HG03064 (cell line): Measurements from ENCODE around the gene PI16.

ENCODE experiments used
- ATAC-seq: cut with Tn5 transposase; IDR thresholded peaks from one replicate; pipeline ENCODE4 v1.9.1; 2021; ENCODE audit warnings: low read depth; ENCODE audit not compliant: unreplicated experiment

PI16 gene, protein sequence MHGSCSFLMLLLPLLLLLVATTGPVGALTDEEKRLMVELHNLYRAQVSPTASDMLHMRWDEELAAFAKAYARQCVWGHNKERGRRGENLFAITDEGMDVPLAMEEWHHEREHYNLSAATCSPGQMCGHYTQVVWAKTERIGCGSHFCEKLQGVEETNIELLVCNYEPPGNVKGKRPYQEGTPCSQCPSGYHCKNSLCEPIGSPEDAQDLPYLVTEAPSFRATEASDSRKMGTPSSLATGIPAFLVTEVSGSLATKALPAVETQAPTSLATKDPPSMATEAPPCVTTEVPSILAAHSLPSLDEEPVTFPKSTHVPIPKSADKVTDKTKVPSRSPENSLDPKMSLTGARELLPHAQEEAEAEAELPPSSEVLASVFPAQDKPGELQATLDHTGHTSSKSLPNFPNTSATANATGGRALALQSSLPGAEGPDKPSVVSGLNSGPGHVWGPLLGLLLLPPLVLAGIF

DNA sequence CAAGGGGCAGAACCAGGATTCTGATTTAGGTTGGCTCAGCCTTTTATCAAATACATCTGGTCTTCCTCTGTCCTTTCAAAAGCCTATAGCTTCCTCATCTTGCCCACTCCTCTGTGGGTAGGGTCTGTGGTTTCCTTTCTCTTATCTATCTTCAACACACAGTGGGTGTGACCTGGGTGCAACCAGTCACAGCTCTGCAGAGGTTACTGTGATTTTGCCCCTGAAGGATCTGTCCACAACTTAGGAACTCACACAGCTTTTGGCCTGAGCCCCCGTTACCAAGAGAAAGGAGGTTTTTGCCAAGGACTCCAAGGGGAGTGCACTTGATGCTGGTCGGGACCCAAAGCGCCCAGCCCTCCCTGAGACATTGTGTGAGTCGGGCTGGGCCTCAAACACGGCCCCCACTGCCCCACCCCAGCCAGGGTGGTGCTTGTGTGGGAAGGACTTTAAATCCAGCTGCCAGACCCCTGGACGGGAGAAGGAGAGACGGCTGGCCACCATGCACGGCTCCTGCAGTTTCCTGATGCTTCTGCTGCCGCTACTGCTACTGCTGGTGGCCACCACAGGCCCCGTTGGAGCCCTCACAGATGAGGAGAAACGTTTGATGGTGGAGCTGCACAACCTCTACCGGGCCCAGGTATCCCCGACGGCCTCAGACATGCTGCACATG lies at the start of gene PI16:
Gene PI16, plus strand, starts transcription at position 477 of the 670 bp plus-strand sequence. Its CDS starts 23 bp downstream, at position 500.
- no peak for ATAC-seq

DNA sequence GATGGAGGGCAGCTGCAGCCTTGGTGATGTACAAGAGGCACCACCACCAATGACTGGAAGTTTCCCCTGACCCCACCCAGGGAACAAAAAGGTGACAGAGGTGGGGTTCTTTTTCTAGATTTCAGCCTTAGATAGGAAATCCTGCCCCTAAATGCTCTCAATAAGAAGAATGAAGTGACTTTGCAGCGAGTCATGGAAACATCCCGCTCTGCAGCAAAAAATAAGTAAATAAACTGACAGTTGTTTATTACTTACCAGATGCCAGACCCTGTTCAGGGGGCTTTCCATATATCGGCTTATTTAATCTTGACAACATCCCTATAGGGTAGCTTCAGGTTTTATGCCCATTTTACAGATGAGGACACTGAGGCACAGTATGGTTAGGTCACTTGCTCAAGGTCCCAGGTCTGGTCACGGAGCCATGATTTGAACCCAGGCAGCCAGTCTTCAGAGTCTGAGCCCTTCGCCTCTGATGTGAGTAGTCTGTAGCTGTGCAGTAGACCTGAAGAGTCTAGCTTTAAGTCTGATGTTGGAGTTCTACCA lies 49.6 kb upstream of the PI16 start:
- ATAC-seq = no peak

DNA sequence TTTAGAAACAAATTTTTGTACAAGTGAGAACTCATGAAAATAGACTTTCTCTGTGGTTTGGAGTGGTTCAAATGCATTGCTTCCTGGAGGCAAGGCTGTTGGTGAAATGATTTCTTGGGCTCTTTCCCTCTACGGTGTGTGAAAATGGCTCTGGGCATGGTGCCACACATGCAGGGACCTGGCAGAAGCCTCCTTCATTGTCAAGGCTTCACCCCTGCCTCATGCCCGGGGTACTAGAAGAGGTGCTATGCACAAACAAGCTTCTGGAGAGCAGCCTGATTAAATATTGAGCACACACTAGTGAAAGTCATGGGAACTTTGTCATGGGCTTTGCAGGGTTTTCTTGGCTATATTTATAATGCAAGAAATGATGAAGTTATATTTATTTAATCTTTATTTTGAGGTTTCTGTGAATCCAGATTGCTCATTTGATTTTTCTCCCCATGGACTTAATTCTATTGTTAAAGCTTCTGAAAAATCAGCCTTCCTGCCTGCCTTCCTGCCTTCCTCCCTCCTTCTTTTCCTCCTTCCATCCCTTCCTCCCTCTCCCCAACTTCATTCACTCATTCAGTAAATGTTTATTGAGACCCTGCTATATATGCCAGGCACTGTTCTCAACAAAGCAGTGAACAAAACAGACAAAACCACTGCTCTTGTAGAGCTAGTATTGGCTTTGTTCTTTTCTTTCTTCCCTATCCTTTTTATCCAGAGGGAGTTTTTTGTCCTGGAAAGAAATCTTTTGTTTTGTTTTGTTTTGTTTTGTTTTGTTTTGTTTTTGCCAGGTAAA lies 47.8 kb upstream of the PI16 start:
- no peak for ATAC-seq

DNA sequence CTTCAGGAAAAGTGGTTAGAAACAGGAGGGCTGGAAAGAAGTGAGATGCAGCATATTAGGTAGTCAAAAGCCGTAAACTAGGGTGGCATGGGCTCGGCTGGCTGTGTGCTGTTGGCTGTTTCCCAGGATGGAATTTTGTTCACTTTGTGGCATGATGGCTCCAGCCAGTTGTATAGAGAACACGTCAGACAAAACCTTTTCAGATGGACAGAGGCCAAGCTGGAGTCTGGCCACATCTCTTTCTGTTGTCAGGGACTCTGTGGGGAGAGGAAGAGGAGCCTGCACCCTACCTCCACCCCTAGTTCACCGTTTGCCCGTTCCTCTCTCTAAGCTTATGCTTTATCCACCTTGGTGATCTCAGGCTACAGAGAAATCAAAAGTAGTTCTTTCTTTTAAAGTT lies 46.8 kb upstream of the PI16 start:
- no peak for ATAC-seq

DNA sequence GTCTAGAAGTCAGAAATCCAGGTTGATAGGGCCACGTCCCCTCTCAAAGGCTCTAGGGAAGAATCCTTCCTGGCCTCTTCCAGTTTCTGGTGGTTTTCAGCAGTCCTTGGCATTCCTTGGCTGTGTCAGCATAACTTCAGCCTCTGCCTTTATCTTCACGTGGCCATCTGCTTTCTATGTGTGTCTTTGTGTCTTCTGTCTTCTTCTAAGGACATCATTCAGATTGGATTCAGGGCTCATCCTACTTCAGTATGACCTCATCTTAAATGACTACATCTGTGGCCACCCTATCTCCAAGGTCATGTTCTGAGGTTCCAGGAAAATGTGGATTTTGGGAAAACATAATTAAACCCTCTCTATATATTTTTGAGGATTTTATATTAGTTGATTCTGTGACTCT lies 45.8 kb upstream of the PI16 start:
- ATAC-seq = no peak

DNA sequence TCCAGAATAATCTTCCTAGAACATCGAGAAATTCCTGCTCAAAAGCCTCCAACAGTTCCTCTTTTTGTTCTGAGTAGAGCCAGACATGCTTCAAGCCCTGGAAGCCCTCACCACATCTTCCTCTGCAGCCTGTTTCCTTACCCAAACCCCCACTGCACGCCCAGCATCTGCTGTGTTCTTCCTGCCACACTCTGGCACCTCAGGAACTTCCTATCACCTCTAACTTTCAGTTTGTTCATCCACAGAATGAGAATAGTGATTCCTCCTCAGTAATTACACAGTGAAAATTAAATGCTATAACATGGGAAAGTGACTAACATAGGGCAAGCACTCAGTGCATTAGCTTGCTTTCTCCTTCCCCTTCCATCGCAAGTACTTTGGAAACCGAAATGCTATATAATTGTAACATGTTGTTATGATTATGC lies 42.5 kb upstream of the PI16 start:
- no peak for ATAC-seq

DNA sequence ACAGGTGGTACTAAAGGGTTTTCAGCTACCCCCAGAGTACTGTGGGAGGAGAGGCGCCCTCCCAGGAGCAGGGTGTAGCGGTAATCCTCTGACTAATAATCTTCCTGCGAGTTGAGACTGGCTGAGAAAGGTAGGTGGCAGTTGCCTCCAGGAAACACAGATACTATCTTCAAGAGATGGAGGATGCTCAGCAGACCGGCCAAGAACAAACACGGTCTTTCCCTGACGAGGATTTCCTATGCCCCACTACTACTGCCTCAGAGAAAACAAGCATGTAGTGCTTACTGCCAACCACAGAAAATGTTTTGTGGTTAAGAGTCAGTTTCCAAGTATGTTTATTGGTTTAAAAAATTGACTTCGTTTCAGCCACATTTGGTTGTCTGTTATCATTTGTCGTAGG lies 42.0 kb upstream of the PI16 start:
- ATAC-seq = peak; percentile 72

DNA sequence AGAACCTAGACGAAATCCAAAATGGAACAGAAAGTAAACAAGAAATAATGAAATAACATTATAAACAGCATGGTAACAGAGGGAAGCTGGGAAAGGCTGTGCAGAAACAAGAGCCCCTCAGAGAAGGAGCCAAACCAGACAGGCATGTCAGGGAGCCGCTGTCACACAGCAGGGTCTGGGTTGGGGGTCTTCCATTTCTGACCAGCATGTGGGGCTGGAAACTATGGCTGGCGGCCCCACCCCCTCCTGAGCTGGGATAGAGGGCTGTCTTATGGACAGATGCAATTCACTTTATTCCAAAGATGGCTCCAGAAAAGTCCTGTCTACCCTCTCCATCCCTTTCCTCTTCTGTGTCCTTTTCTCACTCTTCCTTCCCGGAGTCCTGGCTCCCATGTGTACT lies 41.5 kb upstream of the PI16 start:
- no peak for ATAC-seq

DNA sequence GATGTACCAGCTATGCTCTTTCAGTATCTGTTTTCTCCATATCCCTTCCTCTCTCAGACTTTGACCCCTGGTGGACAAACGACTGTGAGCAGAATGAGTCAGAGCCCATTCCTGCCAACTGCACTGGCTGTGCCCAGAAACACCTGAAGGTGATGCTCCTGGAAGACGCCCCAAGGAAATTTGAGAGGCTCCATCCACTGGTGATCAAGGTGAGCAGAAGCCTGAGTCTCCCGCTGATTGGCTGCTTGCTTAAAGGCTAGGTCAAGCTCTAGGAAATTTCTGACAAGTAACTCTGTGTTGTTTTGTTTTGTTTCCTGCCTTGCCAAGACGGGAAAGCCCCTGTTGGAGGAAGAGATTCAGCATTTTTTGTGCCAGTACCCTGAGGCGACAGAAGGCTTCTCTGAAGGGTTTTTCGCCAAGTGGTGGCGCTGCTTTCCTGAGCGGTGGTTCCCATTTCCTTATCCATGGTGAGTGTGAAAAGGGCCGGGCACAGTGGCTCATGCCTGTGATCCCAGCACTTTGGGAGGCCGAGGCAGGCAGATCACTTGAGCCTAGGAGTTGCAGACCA lies 40.2 kb upstream of the PI16 start:
- no peak for ATAC-seq

DNA sequence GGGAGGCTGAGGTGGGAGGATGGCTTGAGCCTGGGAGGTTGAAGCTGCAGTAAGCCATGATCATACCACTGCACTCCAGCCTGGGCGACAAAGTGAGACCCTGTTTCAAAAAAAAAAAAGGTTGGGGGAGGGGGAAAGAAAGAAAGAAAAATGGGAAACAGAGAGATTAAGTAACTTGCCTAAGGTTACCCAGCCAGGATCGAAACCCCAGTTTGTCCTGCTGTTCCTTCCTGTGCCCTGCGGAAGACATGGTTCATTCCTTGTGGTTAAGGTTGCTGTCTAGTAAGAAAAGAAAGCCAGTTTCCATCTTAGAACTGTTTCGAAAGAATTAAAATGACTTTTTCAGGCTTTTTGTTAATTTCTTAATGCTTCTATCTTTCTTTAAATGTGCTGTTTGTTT lies 38.9 kb upstream of the PI16 start:
- ATAC-seq = no peak

DNA sequence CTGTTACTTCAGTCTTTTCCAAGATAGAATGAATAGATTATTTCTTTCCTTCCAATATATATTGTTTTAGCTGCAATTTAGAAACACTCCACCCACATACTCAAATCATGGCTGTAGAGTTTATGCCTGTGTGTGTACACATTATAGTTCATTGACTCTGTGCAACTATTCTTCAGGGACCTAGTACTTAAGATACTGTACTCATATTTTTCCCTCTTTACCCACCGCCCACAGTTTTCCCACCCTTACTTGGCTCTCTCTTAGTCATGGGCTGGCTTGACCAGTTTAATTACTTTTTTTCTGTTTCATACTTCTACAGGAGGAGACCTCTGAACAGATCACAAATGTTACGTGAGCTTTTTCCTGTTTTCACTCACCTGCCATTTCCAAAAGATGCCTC lies 38.4 kb upstream of the PI16 start:
- no peak for ATAC-seq

DNA sequence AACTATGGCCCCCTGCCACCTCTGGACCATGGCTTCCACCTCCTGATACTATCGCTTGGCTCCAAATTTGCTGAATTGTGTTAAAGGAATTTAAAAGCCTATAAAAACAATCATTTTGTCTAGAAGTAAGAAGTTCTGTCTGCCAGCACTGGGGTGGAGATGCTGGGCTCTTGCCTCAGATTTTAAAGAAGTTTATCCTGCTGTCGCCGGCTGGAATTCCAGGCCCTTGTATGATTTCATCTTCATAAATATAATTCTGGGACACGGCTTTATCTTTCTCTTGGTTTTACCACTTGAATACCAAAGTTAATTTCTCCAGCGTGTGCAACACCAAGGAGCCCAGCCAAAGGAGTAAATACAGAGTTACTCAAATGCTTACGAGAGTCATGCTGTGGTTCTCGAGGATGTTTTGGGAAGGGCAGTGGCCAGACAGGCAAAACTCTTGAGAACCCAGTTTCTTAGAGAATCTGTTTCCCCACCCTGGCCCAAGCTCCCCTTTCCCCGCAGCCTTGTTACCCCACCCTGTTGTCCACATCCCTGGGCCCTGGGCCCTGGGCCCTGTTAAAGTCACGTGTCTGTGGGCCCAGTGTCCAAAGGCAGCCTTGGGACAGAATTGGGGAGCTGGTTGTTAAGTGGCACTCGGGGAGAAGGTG lies 36.9 kb upstream of the PI16 start:
- ATAC-seq = no peak

DNA sequence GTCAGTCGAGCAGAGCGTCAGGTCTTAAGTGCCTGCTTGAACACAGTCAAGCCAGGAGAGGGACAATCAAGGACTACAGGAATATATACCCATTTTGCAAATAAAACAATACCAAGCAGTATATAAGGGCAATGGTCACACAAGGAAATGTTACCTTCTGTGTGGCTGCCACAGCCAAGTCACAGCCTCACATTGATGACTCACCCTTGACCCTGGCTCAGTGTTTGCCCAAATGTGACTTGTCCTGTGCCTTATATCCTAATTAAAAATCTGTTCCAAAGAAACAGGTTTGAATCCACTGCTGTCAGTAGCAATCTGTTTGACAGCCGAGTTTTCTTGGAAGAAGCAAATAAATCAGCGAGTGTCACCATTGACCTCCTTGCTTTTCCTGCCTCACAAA lies 34.5 kb upstream of the PI16 start:
- ATAC-seq = no peak

DNA sequence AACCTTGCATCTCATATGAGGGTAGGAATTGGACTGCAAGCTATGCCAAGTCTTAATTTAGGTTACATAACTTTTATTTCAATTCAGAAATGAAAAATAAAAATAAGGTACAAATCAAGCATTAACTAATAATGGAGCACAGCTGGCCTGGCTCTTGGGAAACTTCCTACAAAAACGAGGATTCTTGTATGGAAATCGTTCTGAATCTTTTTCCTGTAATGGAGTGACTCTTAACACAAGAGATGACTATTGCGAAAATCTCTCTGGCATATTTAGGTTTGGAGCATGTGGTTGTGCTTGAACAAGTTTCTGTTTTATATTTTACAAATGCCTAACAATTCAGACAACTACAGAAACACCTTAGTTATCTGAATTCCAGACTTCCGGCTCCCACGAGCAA lies 34.0 kb upstream of the PI16 start:
- ATAC-seq = no peak

DNA sequence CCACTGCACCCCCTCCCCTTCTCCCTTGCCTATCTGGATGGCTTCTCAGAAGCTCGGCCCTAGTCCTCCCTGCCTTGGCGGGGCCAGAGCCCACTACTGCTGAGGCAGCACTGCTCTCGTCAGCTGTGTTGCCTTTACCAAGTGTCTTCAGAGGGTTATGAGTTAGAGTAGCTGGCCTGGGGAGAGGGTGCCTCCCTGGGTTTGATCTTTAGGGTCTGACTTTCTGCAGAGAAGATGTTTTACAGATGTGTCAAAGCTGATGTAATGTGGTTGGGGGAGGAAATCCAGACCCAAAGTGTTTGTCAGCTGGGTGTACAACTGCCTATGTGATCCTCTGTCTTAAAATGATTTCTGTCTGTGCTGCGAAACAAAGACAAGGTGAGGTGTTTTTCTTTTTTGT lies 30.4 kb upstream of the PI16 start:
- ATAC-seq = no peak

DNA sequence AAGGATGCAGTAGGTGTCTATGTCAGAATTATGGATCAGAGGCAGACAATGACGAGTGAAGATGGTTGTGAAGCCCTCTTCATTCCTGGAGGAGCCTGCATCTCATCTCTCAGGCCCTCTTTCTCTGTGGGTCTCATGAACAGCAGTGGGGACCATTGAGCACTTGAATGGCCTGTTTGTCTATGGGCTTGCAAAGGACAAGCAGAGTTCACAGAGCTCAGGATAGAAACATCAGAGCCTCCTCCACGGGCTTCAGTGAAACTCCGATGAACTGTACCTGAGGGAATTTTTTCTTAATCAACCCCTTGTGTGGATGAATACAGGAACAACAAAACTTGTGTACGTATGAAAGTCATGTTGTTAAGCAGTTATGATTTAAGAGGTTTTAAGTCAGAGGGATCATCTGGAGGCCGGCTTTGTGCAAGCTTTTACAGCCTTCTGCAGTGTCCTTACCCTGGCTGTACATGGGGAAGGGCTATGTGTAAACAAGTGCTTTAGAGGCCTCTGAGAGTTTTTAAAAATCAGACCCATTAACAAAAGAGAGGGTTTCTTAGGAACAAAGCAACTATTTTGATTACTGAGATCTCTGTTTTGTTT lies 29.7 kb upstream of the PI16 start:
- ATAC-seq = no peak

DNA sequence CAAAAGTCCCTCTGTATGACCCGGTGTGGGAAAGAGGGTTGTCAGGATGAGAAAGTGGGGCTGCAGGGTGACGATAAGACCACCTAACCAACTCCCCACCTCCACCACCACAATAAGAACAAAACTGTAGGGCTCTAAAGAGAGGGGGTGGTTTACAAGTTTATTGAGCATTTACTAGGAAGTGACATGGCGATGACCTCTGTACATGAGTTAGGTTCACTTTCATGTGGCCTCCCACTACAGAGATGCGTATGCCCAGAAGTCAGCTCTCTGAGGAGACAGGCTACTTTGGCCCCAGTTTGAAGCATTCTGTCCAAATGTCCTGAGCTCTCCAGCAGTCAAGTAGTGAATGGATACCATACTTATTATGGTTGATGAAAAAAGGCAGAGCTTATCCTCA lies 28.7 kb upstream of the PI16 start:
- ATAC-seq = no peak

DNA sequence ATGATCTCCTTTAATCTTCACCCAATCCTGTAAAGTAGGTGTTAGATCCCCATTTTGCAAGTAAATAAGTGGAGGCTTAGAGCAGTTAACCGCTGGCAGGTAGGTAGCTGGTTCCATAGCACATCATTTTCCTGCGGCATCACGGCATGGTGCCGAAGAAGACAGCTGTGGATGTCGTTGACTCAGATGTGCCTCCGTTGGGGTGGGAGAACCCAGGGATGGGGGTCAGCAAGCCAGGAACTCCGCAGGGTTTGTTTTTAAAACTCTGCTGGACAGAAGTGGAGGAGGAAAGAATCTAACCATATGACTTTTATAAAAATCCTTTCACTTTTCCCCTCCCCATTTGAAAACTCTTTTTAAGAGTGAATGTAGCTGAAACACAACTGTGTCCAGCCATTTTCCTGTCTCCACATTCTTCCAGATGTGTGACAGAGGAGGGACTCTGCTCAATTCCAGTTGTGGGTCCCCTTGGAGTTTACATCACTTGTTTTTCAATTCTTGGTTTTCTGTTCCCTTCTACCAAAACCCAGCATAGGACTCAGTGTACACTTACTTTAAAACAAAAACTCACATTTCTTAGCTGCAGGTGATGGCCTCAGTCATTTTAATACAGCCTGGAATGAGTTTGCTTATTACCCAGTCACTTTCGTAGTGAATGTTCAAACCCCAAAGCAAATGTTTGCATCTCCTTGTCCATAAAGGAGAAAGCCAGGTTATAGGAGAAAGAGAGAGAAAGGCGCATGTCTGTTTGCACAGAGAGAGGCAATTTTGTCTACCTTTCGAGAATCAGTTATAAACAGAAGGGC lies 27.6 kb upstream of the PI16 start:
- ATAC-seq = no peak
